GM12891 (cell line): Measurements from ENCODE around the gene AGFG2.

Experiments used
- POLR2A ChIP-seq: IDR thresholded peaks from 2 replicates; pipeline ENCODE4 v1.6.1; 2011; ENCODE audit warnings: low read depth, low read length, control low read depth
- POLR2AphosphoS5 ChIP-seq: IDR thresholded peaks from 2 replicates; pipeline ENCODE4 v1.6.1; 2011; ENCODE audit warnings: low read depth, low read length, control low read depth
- TAF1 ChIP-seq: IDR thresholded peaks from 2 replicates; pipeline ENCODE4 v1.6.1; 2011; ENCODE audit warnings: low read depth, low read length, control low read depth

- no peak for TF ChIP-seq POLR2A
- no peak for TF ChIP-seq POLR2AphosphoS5
- no peak for TF ChIP-seq TAF1
Observed at GRCh38 chr7:100513212-100513810, 25.7 kb upstream of the AGFG2 start.
